ENCODE results near the gene GREB1.

GREB1 gene

DNA sequence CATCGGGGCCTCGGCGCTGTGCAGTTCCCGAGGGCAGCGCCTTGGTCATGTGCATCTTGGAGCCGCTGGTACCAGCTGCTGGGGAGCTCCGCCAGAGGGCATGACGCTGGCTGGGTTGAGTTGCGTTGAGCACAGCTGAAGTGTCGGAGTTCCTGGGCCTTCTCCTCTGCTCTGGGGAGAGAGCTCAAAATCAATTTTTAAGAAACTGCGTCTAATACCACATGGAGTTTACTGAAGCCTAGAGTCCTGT, 48.7 kb downstream of the GREB1 start:
- DNase-seq = no peak

GRCh38 chr2:11582862-11583752, 49.3 kb downstream of the GREB1 start:
- peak; percentile 43 for DNase-seq

DNA sequence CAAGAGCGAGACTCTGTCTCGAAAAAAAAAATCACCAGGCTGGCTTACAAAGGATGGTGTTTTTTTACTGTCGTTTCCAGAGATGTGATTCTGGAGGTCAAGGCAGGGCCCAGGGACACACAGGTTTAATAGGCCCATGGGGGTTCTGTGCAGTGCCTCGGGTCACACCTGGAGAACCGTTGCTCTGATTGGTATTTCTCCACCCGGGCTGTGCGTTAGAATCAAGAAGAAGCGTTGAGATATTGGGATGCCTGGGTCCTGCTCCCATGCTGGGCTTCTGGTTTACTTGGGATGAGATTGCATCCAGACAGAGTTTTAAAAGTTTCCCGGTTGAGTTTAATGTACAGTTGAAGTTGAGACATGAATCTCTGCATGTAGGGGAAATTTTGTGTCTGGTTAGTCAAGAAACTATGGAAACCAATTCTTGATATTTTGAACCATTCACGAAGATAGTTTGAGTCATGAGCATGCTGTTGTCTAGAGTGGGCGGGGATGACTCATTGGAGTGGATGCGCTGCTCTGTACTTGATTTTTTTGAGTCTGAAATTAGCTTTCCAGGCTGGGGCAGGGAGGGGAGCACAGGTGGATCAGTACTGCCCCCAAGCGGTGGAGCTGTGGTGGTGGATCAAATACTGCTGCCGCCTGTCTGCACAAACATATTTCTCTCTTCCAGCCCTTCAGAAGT, 50.1 kb downstream of the GREB1 start:
- DNase-seq = peak; percentile 23

- DNase-seq = no peak
Measured at GRCh38 chr2:11584525-11585056, 50.7 kb downstream of the GREB1 start.

DNA sequence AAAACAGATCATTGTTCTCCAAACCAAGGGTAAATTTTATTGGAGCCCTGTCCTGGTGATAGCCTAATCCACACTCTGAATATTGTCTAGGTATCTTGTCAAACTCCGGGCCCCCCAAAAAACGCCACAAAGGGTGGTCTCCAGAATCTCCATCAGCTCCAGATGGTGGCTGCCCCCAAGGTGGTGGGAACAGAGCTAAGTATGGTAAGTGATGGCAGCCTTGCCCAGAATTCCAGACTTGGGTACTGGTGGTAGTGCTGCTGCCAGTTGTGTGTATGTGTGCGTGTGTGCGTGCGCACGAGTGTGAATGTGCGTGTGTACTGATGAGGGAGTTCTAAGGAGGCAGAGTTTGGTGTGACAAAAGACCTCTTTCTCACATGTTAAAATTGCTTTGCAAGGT, 51.2 kb downstream of the GREB1 start:
- DNase-seq = no peak

DNA sequence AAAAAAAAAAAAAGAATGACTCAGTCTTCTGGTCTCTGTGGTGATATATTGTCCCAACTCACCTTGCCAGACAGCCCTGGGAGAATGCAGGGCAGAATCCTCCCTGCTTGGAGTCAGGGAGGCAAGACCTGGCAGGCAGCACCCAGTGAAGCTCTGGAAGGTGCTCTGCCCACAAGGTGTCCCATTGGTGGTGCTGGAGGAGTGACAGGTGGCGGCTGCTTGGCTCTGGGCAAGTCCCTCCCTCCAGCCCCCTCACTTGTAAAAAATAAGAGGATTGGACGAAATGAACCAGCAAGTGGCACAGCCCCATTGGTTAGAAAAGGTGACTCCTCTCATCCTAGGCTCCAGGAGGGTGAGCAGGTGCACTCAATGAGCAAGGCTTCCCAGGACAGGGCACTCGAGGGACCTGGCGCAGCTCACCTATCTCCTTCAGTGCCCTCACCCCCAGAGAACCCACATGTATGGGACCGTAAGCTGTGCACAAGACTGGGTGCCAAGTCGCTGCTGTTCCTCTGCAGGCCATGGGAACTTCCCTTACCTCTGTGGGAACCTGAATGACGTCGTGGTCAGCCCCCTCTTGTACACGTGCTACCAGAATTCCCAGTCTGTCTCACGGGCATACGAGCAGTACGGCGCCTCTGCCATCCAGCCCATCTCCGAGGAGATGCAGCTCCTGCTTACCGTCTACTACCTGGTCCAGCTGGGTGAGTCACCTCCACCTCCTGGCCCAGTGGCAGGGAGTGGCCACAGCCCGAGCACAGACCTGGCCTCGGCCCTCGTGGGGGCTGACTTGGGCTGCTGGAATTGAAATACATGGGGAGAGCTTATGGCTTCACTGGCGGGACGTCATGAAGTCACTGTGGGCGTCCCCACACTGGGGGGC, 54.6 kb downstream of the GREB1 start:
- DNase-seq = no peak

GRCh38 chr2:11589316-11589940, 55.6 kb downstream of the GREB1 start:
- DNase-seq = no peak

DNA sequence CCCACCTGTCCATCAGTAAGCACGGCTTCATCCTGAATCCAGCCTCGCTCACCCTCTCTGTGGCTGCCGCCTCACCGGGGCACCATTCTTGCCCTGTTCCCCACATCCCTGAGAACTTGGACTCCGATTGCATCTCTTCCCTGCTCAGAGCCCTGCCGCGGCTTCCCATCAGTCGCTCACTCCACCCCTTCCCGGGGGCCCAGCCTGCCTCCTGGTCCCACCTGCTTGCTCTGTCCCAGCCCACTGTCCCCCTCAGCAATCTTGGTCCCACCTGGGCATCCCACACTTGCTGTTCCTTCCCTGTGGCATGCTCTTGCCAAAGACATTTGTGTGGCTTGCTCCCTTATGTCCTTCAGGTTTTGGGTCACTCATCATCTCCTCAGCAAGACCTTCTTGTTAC, 56.3 kb downstream of the GREB1 start:
- DNase-seq = no peak

GRCh38 chr2:11591091-11591490, 57.2 kb downstream of the GREB1 start:
- DNase-seq = no peak

GRCh38 chr2:11592671-11593574, 59.1 kb downstream of the GREB1 start:
- DNase-seq = no peak

GRCh38 chr2:11596801-11597200, 63.0 kb downstream of the GREB1 start:
- DNase-seq = no peak

DNA sequence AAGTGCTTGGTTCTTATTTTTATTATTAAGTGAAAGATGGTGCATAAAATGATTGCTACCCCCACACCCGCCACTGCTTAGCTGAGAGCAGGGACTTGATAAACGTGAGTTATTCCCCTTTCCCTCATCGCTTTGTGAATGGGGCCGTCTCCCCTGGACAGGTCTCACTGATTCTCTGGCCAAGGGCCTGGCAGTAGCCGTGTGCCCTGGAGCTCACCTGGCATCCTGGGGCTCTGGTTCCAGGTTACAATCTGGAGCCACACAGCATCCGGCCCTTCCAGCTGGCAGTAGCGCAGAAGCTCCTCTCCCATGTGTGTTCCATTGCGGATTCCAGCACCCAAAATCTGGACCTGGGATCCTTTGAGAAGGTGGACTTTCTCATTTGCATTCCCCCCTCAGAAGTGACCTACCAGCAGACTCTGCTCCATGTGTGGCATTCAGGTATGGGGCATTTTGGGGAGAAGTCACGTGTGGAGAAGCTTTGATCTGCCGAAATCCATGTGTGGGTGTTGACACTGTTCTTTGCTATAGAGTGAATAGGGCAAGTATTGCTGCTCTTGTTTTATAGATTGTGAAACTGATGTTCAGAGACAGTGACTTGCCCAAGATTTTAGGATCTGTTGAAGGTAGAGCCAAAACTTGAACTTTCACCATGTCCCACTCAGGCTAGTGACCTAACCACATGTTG, 63.8 kb downstream of the GREB1 start:
- no peak for DNase-seq

GRCh38 chr2:11598228-11598731, 64.4 kb downstream of the GREB1 start:
- no peak for DNase-seq

DNA sequence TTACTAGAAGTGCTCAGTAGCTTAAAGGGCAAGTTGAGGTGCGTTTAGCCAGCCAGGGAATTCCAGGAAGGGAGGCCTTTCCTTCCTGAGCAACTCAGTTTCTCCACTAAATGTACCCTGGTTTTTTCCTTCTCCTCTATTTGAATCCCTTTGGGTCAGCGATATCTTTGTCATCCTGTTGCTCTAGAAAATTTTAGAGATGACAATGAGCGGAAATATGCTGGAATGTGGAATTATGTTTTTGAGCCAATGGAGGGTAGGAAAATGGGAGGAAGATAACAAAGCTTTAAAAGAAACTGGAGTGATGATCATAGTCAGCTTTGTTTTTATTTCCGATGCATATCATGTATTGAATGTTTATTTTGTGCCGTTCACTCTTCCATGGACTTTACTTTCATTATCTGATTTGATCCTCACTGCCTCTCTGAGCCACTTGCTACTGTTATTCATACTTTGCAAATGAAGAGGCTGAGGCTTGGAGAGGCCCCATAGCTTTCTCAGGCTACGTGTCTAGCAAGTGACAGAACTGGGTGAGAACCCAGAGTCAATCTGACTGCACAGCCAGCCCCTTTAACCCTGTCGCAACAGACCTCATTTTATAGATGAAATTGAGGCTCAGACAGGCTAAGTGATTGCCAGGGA, 68.8 kb downstream of the GREB1 start:
- DNase-seq = no peak

GRCh38 chr2:11610624-11611242, 76.9 kb downstream of the GREB1 start:
- DNase-seq = no peak

GRCh38 chr2:11611251-11611650, 77.4 kb downstream of the GREB1 start:
- no peak for DNase-seq

- DNase-seq = no peak
Measured at GRCh38 chr2:11612553-11613215, 78.8 kb downstream of the GREB1 start.

GRCh38 chr2:11613297-11613696, 79.5 kb downstream of the GREB1 start:
- DNase-seq = no peak

GRCh38 chr2:11615209-11615608, 81.4 kb downstream of the GREB1 start:
- no peak for DNase-seq

All from NCI-H1105 treated with DMSO at 0.1 percent for 48 hours (cell line).